Measurements from ENCODE around the gene TRDN. TPM values are rescaled to one million over a fixed set of nuclear protein-coding genes. Genes with fewer than 3 reads are reported as not detected.
A peak's percentile ranks its signal among the peaks of the same experiment; 100 is the strongest.

Gene TRDN
- total RNA-seq, 2 donors from 2014 or later, result 0.14 TPM; not detected in 1

- ATAC-seq (ENCODE audit: insufficient number of reproducible peaks, low FRiP score, low read depth), result no peak
Observed at GRCh38 chr6:123415844-123416468, 220.8 kb downstream of the TRDN start.

GRCh38 chr6:123404975-123405374 is 231.8 kb downstream of the TRDN start:
- no peaks in the 10 kb centered on the region for H3K36me3 ChIP-seq
- H3K27ac ChIP-seq, result no peak overlapping the region
- no peak for ATAC-seq (ENCODE audit: insufficient number of reproducible peaks, low FRiP score, low read depth)
- no peaks in the 10 kb centered on the region for H3K9me3 ChIP-seq
- no peak for TF ChIP-seq CTCF (IDR thresholded peaks at IDR 0.05)
- H3K27me3 ChIP-seq (replicated peaks; ENCODE audit: insufficient read depth), result no peaks in the 10 kb centered on the region
- H3K4me3 ChIP-seq, result no peak overlapping the region
- no peaks in the 10 kb centered on the region for H3K4me1 ChIP-seq (ENCODE audit: control insufficient read depth in 1 of 2, low read depth in 2 of 2)
- DNase-seq (ENCODE audit: low spot score), result no peak

More at GRCh38 chr6:123415844-123416468, 220.8 kb downstream of the TRDN start:
- H3K27me3 ChIP-seq (replicated peaks; ENCODE audit: insufficient read depth), result no peaks in the 10 kb centered on the region
- no peak overlapping the region for H3K27ac ChIP-seq
- DNase-seq (ENCODE audit: low spot score), result no peak
- no peaks in the 10 kb centered on the region for H3K36me3 ChIP-seq
- H3K9me3 ChIP-seq, result no peaks in the 10 kb centered on the region
- TF ChIP-seq CTCF (IDR thresholded peaks at IDR 0.05), result peak; percentile 74
- H3K4me1 ChIP-seq (ENCODE audit: control insufficient read depth in 1 of 2, low read depth in 2 of 2), result peaks cover 0 to 9% of the 10 kb centered on the region in 2 donors
- H3K4me3 ChIP-seq, result no peak overlapping the region

GRCh38 chr6:123402052-123402451 is 234.7 kb downstream of the TRDN start:
- Histone ChIP-seq H3K27me3 (replicated peaks; ENCODE audit: insufficient read depth) (no peaks in the 10 kb centered on the region), H3K4me1 (ENCODE audit: control insufficient read depth in 1 of 2, low read depth in 2 of 2) (no peaks in the 10 kb centered on the region), H3K27ac (no peak overlapping the region), H3K36me3 (no peaks in the 10 kb centered on the region), H3K4me3 (no peak overlapping the region), H3K9me3 (no peaks in the 10 kb centered on the region)
- DNase-seq (ENCODE audit: low spot score) (no peak), ATAC-seq (ENCODE audit: insufficient number of reproducible peaks, low FRiP score, low read depth) (no peak)
- no peak for TF ChIP-seq CTCF (IDR thresholded peaks at IDR 0.05)

- no peaks in the 10 kb centered on the region for H3K27me3 ChIP-seq (replicated peaks; ENCODE audit: insufficient read depth)
- no peaks in the 10 kb centered on the region for H3K9me3 ChIP-seq
- H3K27ac ChIP-seq, result no peak overlapping the region
- no peaks in the 10 kb centered on the region for H3K36me3 ChIP-seq
- no peak overlapping the region for H3K4me3 ChIP-seq
- no peak for TF ChIP-seq CTCF (IDR thresholded peaks at IDR 0.05)
- ATAC-seq (ENCODE audit: insufficient number of reproducible peaks, low FRiP score, low read depth), result no peak
- DNase-seq (ENCODE audit: low spot score), result no peak
- H3K4me1 ChIP-seq (ENCODE audit: control insufficient read depth in 1 of 2, low read depth in 2 of 2), result no peaks in the 10 kb centered on the region
Observed at GRCh38 chr6:123398072-123398471, 238.7 kb downstream of the TRDN start.

- Histone ChIP-seq H3K4me3 (no peak overlapping the region), H3K27ac (no peak overlapping the region), H3K9me3 (no peaks in the 10 kb centered on the region), H3K4me1 (ENCODE audit: control insufficient read depth in 1 of 2, low read depth in 2 of 2) (no peaks in the 10 kb centered on the region), H3K27me3 (replicated peaks; ENCODE audit: insufficient read depth) (no peaks in the 10 kb centered on the region), H3K36me3 (no peaks in the 10 kb centered on the region)
- no peak for ATAC-seq (ENCODE audit: insufficient number of reproducible peaks, low FRiP score, low read depth)
- TF ChIP-seq CTCF (IDR thresholded peaks at IDR 0.05), result no peak
- DNase-seq (ENCODE audit: low spot score), result no peak
Observed at GRCh38 chr6:123393331-123393730, 243.4 kb downstream of the TRDN start.
